Activated naive CD4-positive, alpha-beta T cell treated with anti-CD3 and anti-CD28 coated beads, Interleukin-2, amount 50 U/mL, for 24 hours (primary cell): ENCODE data around the gene RNF31.

Source experiments
- H3K27ac Mint-ChIP-seq: one replicate; pipeline ENCODE4 v1.8.0; 2021; ENCODE audit warnings: mild to moderate bottlenecking, mixed read lengths
- H3K27me3 Mint-ChIP-seq: one replicate; pipeline ENCODE4 v1.8.0; 2021; ENCODE audit warnings: mixed read lengths
- H3K36me3 Mint-ChIP-seq: one replicate; pipeline ENCODE4 v1.8.0; 2021; ENCODE audit warnings: mixed read lengths
- H3K4me1 Mint-ChIP-seq: one replicate; pipeline ENCODE4 v1.8.0; 2021; ENCODE audit warnings: mixed read lengths
- H3K4me3 Mint-ChIP-seq: one replicate; pipeline ENCODE4 v1.8.0; 2021; ENCODE audit warnings: mild to moderate bottlenecking, mixed read lengths
- H3K9me3 Mint-ChIP-seq: one replicate; pipeline ENCODE4 v1.8.0; 2021; ENCODE audit warnings: mixed read lengths

Gene RNF31

GRCh38 chr14:24207625-24208024 is 60.3 kb downstream of the RNF31 start:
- H3K27me3 Mint-ChIP-seq, result no peaks in the 10 kb centered on the region
- H3K4me1 Mint-ChIP-seq, result peaks cover 73% of the 10 kb centered on the region
- H3K27ac Mint-ChIP-seq, result no peak overlapping the region
- H3K4me3 Mint-ChIP-seq, result no peak overlapping the region
- H3K9me3 Mint-ChIP-seq, result peaks cover 6% of the 10 kb centered on the region
- H3K36me3 Mint-ChIP-seq, result peaks cover 33% of the 10 kb centered on the region
